NCI-H226 (cell line): ENCODE data around the gene STC2.
"Not testable (repeated sequence)": the region's sequence is repeated elsewhere in the genome, so short reads cannot be mapped to it uniquely, and the experiment has no call there.

Source experiments
- DNase-seq: peaks from one replicate; pipeline ENCODE4 v3.0.0-alpha.2; 2015

Gene STC2

GRCh38 chr5:173327948-173328843 is at the start of gene STC2:
STC2 (minus strand) TSS chr5:173328414; CDS start chr5:173328193, 221 bp downstream.
- DNase-seq: peak; percentile 73

DNA sequence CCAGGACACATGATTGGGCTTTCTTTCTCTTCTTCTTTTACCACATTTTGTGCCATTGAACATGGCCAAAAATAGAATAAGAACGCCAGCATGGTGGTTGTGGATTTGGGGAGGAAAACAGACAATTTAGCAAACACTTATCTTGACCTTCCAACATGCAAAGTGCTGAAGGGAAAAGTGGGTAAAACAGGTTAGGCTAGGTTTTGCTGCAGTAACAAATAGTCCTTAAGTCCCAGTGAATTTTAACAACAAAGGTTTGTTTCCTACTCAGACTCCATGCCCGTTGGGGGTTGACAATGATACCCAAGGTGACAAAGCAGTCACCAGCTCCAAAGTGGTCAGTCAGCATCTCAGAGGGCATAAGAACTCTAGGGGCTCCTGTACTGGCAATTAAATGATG is 43.2 kb upstream of the STC2 start:
- DNase-seq: no peak

GRCh38 chr5:173363406-173363805 is 35.2 kb upstream of the STC2 start:
- DNase-seq: not testable (repeated sequence)

GRCh38 chr5:173355561-173355960 is 27.3 kb upstream of the STC2 start:
- DNase-seq: no peak

DNA sequence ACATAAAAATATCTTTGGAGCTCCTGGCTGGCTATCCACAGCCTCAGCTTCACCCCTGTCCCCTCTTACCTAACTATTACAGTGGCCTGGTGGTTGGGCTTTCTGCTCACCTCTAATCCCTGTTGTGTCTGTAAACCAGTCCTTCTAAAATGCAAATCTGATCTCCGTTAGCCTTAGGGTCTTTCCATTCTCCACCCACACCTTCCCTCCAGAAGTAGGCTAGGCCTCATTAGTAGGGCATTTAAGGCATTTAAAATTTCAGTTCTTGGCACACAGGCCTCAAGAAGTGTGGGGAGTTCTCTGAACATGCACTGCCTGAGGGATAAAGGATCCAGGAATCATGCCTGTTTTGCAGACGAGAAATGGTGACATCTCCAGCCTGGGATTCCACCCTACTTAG is 26.4 kb upstream of the STC2 start:
- DNase-seq: no peak

GRCh38 chr5:173352366-173353349 is 24.4 kb upstream of the STC2 start:
- no peak for DNase-seq

DNA sequence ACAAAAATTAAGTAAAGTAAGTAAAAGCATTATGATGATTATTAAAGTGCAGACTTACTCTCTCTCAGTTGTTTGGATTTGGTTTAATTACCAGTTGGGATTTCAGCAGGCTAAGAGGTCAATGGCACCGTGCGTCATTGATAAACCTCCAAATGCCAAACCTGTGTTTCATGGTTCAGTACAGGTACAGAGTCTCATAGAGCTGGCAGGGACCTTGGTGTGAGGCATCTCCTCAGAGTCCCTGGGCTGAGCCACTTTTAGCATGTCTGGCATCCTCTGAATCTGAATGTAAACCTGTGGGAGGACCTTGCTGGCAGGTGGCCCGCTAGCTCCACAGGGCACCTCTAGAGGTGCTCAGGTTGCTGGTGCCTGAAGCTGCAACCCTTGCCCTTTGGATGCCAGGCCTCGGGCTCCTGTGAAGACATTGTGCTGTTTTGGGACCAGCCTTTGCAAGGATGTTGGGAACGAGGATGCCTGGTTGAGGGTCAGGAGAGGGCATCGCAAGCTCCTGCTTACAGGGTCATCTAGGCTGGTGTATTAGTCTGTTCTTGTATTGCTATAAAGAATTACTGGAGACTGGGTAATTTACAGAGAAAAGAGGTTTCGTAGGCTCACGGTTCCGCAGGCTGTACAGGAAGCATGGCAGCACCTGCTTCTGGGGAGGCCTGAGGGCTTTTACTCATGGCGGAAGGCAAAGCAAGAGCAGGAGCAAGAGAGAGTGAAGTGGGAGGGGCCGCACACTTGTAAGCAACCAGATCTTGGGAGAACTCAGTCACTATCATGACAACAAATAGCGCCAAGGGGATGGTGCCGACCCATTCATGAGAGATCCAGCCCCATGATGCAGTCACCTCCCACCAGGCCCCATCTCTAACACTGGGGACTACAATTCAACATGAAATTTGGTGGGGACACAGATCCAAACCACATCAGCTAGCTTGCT is 14.9 kb upstream of the STC2 start:
- DNase-seq: no peak

DNA sequence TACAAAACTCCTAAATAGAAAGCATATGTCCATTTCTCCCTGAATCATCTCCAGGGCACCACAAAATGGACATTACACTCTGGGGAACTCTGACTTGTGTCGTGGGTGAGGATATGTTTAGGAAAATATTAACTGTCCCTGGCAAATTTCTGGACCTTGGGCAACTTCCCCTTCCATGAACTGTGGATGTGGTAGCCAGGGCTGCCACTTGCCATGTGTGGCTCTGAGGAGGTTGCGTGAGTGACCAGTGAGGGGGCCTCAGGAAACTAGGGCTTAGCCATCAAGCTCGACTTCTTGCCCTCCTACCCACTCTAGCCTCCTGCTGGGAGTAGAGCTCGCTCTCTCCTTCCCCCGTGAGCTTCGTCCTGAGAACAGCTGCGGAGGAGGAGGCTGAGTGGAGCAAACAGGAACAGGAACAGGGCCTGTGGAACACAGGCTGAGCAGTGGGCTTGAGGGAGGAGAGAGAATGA is 13.8 kb upstream of the STC2 start:
- DNase-seq: no peak

DNA sequence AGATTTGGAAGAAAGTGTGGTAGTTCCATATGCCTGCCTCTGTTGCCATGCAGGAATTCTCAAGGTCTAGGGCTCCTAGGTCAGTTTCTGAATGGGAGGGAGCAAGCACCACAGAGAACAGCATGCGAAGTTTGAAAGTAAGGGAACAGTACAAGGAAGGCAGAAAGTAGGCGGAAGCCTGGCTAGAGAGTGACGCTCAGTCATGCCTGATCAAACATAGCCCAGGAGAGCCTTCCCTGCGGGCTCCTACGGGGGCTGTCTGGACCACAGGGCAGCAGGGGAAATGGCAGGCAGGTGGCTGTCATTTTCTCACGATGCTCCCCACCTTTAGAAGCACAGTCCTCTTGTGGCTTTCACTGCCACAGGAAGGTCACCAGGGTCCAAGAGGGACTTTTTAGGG is 12.8 kb upstream of the STC2 start:
- DNase-seq: no peak

- DNase-seq: no peak
Observed at GRCh38 chr5:173340451-173340850, 12.2 kb upstream of the STC2 start.

GRCh38 chr5:173339286-173339685 is 11.1 kb upstream of the STC2 start:
- DNase-seq: no peak

DNA sequence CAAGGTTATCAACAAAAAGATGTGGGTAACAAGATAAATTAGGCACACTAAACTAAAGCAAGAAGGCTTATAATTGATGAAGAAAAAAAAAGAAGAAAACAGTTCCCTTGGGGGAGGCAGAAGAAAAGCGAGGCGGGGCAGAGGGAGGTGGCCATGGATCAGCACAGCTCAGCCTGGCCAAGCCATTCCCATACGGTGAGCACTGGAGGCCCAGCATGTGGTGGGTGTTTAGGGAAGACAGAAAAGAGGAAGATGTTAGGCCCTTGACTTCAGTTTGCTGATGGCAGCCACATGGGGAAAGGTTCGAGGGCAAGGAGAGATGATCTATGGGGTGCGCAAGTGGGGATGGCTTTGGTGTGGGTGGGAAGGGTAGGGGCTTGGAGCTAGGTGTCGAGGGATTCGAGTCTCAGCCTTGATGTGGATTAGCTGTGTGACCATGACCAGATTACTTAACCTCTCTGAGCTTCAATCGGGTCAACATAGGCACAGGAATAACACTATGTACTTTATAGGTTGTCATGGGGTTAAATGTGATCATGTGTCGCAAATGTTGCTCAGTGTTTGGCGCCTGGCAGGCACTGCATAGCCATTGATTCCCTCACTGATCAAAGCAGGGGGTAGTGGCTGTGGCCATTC is 10.3 kb upstream of the STC2 start:
- no peak for DNase-seq

DNA sequence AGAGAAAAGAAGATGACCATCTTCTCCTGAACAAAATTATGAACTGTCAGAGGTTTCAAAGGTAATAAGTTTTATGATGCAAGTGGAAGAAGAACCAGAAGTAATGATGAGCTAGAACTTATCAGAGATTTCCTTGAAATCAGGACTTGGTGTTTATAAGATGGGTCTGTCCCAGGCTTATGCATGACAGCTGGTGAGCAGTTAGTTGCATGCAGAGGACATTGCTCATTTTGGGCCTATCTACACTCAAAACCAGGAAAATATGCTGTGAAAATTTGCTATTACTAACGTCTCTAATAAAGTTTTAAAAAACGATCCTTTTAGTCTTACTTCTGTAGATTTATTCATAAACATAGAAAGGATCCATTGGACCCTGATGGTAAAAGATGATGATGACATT is 6.6 kb upstream of the STC2 start:
- no peak for DNase-seq

GRCh38 chr5:173333925-173334661 is 5.9 kb upstream of the STC2 start:
- DNase-seq: peak; percentile 60

GRCh38 chr5:173331956-173332479 is 3.8 kb upstream of the STC2 start:
- DNase-seq: peak; percentile 72

- no peak for DNase-seq
Observed at GRCh38 chr5:173331287-173331686, 3.1 kb upstream of the STC2 start.

- DNase-seq: no peak
Observed at GRCh38 chr5:173330338-173331206, 2.4 kb upstream of the STC2 start.

DNA sequence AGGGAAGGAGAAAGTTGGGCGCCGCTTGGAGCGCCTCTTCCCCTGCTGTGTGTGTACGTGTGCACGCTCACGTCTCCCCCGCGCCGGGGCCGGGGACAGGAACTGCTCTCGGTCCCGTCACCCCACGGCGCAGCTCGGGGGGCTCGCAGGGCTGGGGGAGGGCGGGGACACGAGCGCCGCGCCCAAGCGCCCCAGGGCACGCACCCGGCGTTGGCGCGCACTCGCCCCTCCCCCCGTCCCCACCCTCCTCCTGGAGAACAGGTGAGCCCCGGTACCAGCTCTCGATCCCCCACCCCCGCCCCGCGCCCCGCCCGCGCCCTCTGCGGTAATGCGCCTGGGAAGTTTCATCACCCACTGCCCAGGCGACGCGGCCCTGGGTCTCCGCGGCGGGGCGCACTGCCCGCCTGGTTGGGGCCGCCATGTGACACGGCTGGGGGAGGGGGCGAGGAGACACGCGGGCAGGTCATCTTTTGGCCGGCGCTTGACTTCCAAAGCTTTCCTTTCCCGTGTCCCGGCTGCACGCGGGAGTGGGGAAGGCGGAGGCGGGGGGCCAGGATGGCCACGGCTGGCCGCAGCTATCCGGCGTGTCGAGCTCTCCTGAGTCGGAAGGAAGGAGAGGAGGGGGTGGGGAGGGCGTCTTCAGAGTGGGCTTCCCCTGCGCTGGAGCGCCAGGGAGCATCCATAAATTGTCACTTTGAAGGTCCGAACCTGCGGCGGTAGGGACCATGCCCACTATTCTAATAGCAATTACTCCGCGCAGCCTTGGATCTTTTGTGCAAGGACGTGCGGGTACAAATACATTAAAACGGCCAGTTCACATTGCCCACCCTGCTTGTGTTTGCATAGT is 1.5 kb upstream of the STC2 start:
- no peak for DNase-seq
